GM23248 (cell line): ENCODE measurements around the gene ITGA6.

Source experiments
- EZH2 ChIP-seq: fragments of 200-600 bp; sonication (generic); IDR thresholded peaks from 2 replicates; pipeline ENCODE4 v1.6.1; 2018; ENCODE audit warnings: antibody characterized with exemption, mild to moderate bottlenecking; ENCODE audit not compliant: insufficient read depth, poor library complexity, severe bottlenecking
- EZH2phosphoT487 ChIP-seq: fragments of 200-600 bp; sonication (generic); IDR thresholded peaks from 2 replicates; pipeline ENCODE4 v1.6.1; 2018; ENCODE audit warnings: antibody characterized with exemption, moderate library complexity, mild to moderate bottlenecking, low read depth; ENCODE audit not compliant: insufficient read depth

DNA sequence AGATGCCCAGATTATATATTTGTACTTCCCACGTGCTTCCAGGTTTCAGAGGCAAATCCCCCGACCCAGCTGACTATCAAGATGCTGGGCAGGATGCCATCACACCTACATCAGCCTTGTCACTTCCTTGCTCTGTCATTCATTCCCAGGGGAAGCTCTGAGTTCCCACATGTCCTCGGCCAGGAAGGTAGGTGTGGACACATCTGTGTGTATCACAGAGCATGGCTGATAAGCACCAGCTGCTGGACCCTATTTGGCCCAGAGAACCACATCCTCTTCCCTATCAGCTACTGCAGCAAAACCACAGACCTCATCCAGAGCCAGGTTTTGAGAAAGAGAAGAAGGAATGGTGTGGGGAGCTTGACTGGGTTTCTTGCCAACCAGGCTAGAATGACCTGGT, 31.9 kb upstream of the ITGA6 start:
- TF ChIP-seq EZH2 (no peak), EZH2phosphoT487 (no peak)
